Esophagus squamous epithelium (tissue), 5 donors: Measurements from ENCODE around the gene HLCS. TPM values are rescaled to one million over a fixed set of nuclear protein-coding genes. Genes with fewer than 3 reads are reported as not detected.
A peak's percentile ranks its signal among the peaks of the same experiment; 100 is the strongest.

Experiments used
- DNase-seq: peaks from one replicate; lab custom pipeline; 2025; lab: John Stamatoyannopoulos, UW
- H3K27ac ChIP-seq, 4 donors: fragments of 200-600 bp; sonication (generic); one replicate each; pipeline ENCODE4 v1.5.1; 2016 to 2019; ENCODE audit warnings: mild to moderate bottlenecking in 1 of 4
- H3K27me3 ChIP-seq, 4 donors: fragments of 200-600 bp; sonication (generic); 1 replicate in 3 of 4; 2 replicates in 1 of 4; pipeline versions ENCODE4 v1.5.1 to v1.6.0; 2017 to 2021; ENCODE audit warnings: antibody characterized with exemption in 1 of 4
- H3K36me3 ChIP-seq, 3 donors: fragments of 200-600 bp; sonication (generic); one replicate each; pipeline ENCODE4 v1.5.1; 2016 to 2019
- H3K4me1 ChIP-seq, 3 donors: fragments of 200-600 bp; sonication (generic); one replicate each; pipeline ENCODE4 v1.5.1; 2017 to 2019
- H3K4me3 ChIP-seq, 4 donors: fragments of 200-600 bp; sonication (generic); 1 replicate in 3 of 4; 2 replicates in 1 of 4; pipeline ENCODE4 v1.5.1; 2016 to 2019; ENCODE audit warnings: mild to moderate bottlenecking in 2 of 4, moderate library complexity in 1 of 4
- H3K9me3 ChIP-seq, 3 donors: fragments of 200-600 bp; sonication (generic); one replicate each; pipeline ENCODE4 v1.5.1; 2016 to 2019
- POLR2A ChIP-seq, 4 donors: fragments of 450-650 bp; IDR thresholded peaks; one replicate each; pipeline ENCODE4 v1.6.1; 2017; ENCODE audit warnings: antibody characterized with exemption in 4 of 4, mild to moderate bottlenecking in 4 of 4, moderate library complexity in 3 of 4
- WGBS, 2 donors: methylation state at CpG; one replicate each; pipeline ENCODE4 v1.1.5; 2018; 5-methylcytosine and 5-hydroxymethylcytosine counted together
- intact Hi-C: fragments of 100-400 bp; cut with DNase I; formaldehyde crosslinking; loops from one replicate; pipeline ENCODE4 v1.15.0; 2022
- total RNA-seq, 4 donors: library from RNA; depleted of rRNA; stranded (reverse); fragments of >200 nt; gene quantifications; one replicate each; pipeline ENCODE4 v1.1.0, GENCODE V29; 2016
- TF ChIP-seq, protein P1 (sequence below), 6 experiments: fragments of 450-650 bp in 4 of 6; fragments of 200-600 bp in 2 of 6; sonication (generic) in 2 of 6; IDR thresholded peaks; one replicate each; pipeline ENCODE4 v1.5.1; 2016 to 2019; ENCODE audit warnings: antibody characterized with exemption in 6 of 6, mild to moderate bottlenecking in 4 of 6, moderate library complexity in 4 of 6
- donor health status: DM: yes; HTN: yes; CAD: no.

The HLCS gene
- total RNA-seq, 4 donors from 2014 or later: 6.3 to 19.5 (median 13.5) TPM

DNA sequence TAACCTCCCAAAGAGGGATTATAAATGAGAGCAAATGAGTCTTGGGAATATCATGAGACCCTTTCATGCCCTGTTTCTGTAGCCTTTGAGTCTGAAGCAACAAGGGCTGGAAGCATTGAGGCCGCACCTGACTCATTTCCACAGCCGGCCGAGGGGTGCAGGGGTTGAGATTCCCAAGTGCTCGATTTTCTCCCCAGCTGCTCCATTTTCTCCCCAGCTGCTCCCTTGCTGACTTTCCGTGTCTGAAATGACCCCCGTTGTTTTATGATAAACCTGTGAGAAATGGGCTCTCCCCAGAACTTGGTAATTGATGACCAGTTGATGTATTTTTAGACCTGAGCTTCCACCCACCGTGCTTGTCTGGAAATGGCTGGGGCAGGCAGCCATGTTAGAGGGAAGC is 244.7 kb downstream of the HLCS start:
- intact Hi-C loops: no loop called here
- Histone ChIP-seq H3K9me3 (no peaks in the 10 kb centered on the region), H3K27ac (peak overlapping the region in 1 of 4 donors; percentile 14), H3K27me3 (peaks cover 0 to 61% (median 0%) of the 10 kb centered on the region in 4 donors), H3K4me1 (peaks cover 0 to 50% (median 6%) of the 10 kb centered on the region in 3 donors), H3K36me3 (peaks cover 0 to 52% (median 0%) of the 10 kb centered on the region in 3 donors), H3K4me3 (no peak overlapping the region)
- 81 to 91% methylated on average over 7 of the region's 7 CpGs for WGBS, 2 donors
- DNase-seq: no peak
- TF ChIP-seq, protein P1, sequence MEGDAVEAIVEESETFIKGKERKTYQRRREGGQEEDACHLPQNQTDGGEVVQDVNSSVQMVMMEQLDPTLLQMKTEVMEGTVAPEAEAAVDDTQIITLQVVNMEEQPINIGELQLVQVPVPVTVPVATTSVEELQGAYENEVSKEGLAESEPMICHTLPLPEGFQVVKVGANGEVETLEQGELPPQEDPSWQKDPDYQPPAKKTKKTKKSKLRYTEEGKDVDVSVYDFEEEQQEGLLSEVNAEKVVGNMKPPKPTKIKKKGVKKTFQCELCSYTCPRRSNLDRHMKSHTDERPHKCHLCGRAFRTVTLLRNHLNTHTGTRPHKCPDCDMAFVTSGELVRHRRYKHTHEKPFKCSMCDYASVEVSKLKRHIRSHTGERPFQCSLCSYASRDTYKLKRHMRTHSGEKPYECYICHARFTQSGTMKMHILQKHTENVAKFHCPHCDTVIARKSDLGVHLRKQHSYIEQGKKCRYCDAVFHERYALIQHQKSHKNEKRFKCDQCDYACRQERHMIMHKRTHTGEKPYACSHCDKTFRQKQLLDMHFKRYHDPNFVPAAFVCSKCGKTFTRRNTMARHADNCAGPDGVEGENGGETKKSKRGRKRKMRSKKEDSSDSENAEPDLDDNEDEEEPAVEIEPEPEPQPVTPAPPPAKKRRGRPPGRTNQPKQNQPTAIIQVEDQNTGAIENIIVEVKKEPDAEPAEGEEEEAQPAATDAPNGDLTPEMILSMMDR (IDR thresholded peaks at IDR 0.05): no peak
- no peak for TF ChIP-seq POLR2A (IDR thresholded peaks at IDR 0.05)

DNA sequence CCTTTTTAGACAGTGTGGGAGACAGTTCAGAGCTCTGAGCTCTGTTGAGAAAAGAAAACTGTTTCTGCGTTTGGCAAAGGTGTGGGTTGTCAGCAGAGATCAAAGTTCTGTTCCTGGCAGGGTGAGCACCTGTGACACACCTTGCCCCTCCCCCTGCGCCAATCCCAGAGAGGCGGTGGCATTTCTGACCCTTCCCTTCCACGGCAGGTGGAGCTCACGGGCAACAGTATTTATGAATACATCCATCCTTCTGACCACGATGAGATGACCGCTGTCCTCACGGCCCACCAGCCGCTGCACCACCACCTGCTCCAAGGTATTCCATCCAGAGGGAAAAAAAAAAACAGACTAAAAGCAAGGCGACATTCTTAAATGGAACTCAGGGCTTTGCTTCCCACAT is 246.9 kb downstream of the HLCS start:
- peaks cover 0 to 72% (median 6%) of the 10 kb centered on the region in 3 donors for H3K4me1 ChIP-seq
- peak overlapping the region; percentile 89 to 97 (median 96) for H3K27ac ChIP-seq
- H3K27me3 ChIP-seq: peaks cover 0 to 82% (median 0%) of the 10 kb centered on the region in 4 donors
- intact Hi-C loops: no loop called here
- TF ChIP-seq, protein P1 (IDR thresholded peaks at IDR 0.05): peak in 3 of 6 experiments; percentile 20 to 36 (median 30)
- TF ChIP-seq POLR2A (IDR thresholded peaks at IDR 0.05): no peak
- H3K36me3 ChIP-seq: peaks cover 0 to 31% (median 0%) of the 10 kb centered on the region in 3 donors
- H3K4me3 ChIP-seq: peak overlapping the region in 3 of 4 donors; percentile 21 to 38 (median 25)
- DNase-seq: no peak
- H3K9me3 ChIP-seq: no peaks in the 10 kb centered on the region
- WGBS, 2 donors: 40 to 71% methylated on average over 8 to 10 of the region's 10 CpGs

DNA sequence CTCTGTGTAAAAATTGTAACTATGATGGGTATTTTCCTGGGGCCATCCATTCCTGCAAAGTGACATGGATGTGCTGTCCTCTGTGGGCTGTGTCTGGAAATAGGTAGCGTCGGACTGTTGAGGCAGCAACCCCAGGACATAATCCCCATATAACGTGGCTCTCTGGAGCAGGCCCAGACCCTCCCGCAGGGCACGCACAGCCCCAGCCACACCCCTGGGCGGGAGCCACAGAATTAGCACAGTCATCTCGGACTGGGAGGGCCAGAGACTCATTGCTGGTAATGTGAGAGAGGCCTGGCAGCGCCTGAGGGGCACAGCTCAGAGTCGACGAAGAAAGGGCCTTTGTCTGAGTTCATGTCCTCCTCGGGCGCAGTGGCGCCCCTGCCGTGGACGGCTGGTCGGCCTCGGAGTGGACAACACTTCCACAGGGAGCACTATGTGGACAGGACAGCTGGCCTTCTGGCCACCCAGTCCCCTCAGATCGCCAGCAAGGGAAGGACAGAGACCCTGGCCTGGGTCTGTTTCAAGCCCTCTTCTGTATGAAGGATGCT is 247.4 kb downstream of the HLCS start:
- H3K27ac ChIP-seq: peak overlapping the region; percentile 89 to 97 (median 96)
- H3K4me1 ChIP-seq: peaks cover 0 to 78% (median 6%) of the 10 kb centered on the region in 3 donors
- TF ChIP-seq POLR2A (IDR thresholded peaks at IDR 0.05): peak in 2 of 4 donors; percentile 35 to 60
- TF ChIP-seq, protein P1 (IDR thresholded peaks at IDR 0.05): no peak
- no peaks in the 10 kb centered on the region for H3K9me3 ChIP-seq
- intact Hi-C loops: no loop called here
- peaks cover 0 to 25% (median 0%) of the 10 kb centered on the region in 3 donors for H3K36me3 ChIP-seq
- peaks cover 0 to 85% (median 0%) of the 10 kb centered on the region in 4 donors for H3K27me3 ChIP-seq
- DNase-seq: no peak
- peak overlapping the region in 3 of 4 donors; percentile 21 to 38 (median 25) for H3K4me3 ChIP-seq
- WGBS, 2 donors: 57% methylated on average over 12 of the region's 18 CpGs; no CpG with 5 or more reads in 1 of the 2 donors

DNA sequence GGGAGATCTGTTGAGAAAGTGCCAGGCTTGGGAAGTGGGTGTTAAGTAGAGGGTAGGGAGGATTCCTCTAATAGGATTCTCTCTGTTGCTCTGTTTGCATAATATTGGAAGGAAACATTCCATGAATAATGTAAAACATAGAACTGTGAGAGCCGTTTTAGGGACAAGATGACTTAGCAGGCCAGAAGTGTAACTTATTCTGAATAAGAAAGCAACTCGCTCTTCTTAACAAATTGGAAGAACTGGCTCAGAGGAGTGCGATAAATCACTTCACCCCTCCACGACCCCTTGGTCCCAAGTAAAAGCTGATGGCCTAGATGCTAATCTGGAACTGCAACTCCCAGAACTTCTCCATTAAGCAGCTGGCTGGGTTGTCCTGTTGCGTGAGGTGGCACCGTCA is 248.5 kb downstream of the HLCS start:
- peaks cover 0 to 85% (median 0%) of the 10 kb centered on the region in 4 donors for H3K27me3 ChIP-seq
- H3K27ac ChIP-seq: peak overlapping the region; percentile 89 to 97 (median 96)
- H3K36me3 ChIP-seq: peaks cover 0 to 15% (median 0%) of the 10 kb centered on the region in 3 donors
- H3K4me1 ChIP-seq: peaks cover 0 to 88% (median 6%) of the 10 kb centered on the region in 3 donors
- no peak overlapping the region for H3K4me3 ChIP-seq
- no peak for DNase-seq
- 72 to 73% methylated on average over 4 to 6 of the region's 6 CpGs for WGBS, 2 donors
- no peak for TF ChIP-seq POLR2A (IDR thresholded peaks at IDR 0.05)
- TF ChIP-seq, protein P1 (IDR thresholded peaks at IDR 0.05): no peak
- no peaks in the 10 kb centered on the region for H3K9me3 ChIP-seq
- intact Hi-C loops: no loop called here

DNA sequence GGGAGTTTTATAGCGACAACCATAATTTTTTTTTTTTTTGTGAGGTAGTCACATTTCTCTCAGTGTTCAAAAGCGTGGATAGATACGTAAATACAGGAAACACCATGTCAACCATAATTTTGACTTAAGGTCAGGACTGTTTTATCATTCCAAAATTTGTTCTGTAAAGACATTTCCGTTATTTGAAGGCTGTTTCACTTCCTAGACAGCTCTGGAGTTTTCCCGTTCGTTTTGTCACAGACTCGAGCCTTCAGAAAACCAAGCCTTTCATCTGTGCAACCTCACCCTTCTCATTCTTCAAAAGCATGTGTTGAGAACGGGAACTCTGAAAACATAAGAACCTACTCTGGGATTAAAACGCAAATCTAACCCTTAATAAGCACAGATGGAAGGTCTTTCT is 249.6 kb downstream of the HLCS start:
- peak overlapping the region in 3 of 4 donors; percentile 95 to 97 (median 96) for H3K27ac ChIP-seq
- H3K36me3 ChIP-seq: peaks cover 0 to 7% (median 0%) of the 10 kb centered on the region in 3 donors
- TF ChIP-seq POLR2A (IDR thresholded peaks at IDR 0.05): no peak
- TF ChIP-seq, protein P1 (IDR thresholded peaks at IDR 0.05): no peak
- intact Hi-C loops: no loop called here
- peaks cover 0 to 89% (median 6%) of the 10 kb centered on the region in 3 donors for H3K4me1 ChIP-seq
- no peaks in the 10 kb centered on the region for H3K9me3 ChIP-seq
- no peak for DNase-seq
- peaks cover 0 to 91% (median 0%) of the 10 kb centered on the region in 4 donors for H3K27me3 ChIP-seq
- no peak overlapping the region for H3K4me3 ChIP-seq
- 23 to 26% methylated on average over 9 of the region's 9 CpGs for WGBS, 2 donors
